ENCODE measurements around the gene TAS1R1. TPM values are rescaled to one million over a fixed set of nuclear protein-coding genes. Genes with fewer than 3 reads are reported as not detected.

Gene TAS1R1
- total RNA-seq, 1 donor from 2014 or later = not detected

DNA sequence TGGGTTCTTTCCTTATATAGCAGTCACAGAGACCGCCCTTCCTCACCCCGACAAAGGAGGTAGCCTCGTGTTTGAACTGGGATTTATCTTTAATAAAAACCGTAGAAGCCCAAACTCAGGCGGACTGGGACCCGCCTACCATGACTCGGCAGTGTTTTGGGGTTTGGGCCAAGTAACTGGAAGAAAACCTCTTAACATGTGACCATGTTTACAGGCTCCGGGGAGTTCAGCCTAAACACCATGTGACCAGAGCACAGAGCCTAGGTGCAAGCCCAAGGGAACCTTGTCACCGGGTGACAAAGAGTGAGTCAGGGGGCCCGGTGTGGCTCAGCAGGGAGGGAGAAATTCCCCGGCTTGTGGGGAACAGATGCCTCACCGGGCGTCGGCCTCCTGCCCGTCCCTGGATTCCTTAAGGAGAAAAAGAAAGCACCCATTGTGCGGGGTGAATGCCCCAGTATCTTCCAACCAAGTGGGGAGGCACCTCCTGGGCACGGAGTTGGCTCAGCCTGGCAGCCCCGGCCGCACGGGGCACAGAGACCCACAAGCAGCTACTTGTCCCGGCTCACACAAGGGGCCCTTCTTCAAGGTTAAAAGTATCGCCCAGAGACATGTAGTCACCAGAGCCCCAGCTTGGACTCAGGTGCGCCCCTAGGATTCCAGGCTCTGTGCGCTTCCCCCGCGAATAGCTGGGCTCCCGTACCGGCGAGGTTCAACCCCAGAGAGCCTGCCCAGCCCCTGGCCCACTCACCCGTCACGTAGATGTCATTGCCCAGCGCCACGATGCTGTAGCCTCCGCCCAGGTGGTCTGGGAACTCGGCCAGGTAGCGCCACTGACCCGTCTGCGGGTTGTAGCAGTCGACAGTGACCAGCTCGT, 46.2 kb downstream of the TAS1R1 start:
- intact Hi-C loops (cut with micrococcal nuclease) = loop anchor here (1.0 kb wide), 1 partner anchor 24 kb away; no protein-coding TSS in a partner anchor

DNA sequence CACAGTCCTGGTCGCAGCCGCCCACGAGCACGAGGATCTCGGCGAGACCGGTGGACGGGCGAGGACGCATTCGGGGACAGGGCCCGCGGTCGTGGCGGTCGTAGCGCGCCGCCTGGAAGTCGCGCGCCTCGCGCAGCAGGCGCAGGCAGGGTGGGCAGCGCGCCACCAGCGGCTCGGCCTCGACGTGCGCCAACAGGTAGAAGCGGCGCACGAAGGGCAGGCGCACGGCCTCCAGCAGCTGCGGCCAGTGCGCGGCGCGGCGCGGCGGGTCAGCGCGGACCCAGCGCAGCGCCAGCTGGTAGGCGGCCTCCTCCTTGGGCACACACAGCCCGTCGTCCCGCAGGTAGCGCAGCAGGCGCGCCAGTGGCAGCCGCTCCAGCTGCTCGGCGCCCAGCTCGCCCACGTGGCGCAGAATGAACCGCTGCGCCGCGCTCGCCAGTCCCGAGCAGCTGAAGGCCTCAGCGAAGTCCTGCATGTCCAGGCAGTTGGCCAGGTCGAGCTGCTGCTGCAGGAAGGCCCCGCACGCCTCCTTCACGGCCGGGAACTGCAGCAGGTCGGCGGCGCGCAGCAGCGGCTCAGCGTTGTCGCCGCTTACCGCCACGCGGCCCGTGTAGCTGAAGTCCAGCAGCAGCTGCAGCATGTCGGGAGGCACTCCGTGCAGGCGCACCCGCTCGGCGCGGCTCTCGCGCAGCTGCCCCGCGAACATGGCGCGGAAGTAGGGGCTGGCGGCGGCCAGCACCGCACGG, 47.0 kb downstream of the TAS1R1 start:
- no peaks in the 10 kb centered on the region for H3K9me3 Mint-ChIP-seq
- peak overlapping the region; percentile 97 for H3K27ac Mint-ChIP-seq

More for the DNA sequence above, 46.2 kb downstream of the TAS1R1 start:
- Mint-ChIP-seq H3K36me3 (ENCODE audit: low read depth) (peaks cover 43% of the 10 kb centered on the region), H3K9me3 (no peaks in the 10 kb centered on the region), H3K27me3 (ENCODE audit: low read depth) (no peaks in the 10 kb centered on the region), H3K4me1 (ENCODE audit: low read depth) (peaks cover 21% of the 10 kb centered on the region), H3K4me3 (ENCODE audit: low read depth) (peak overlapping the region; percentile 96), H3K27ac (peak overlapping the region; percentile 97)
- peak; percentile 68 for DNase-seq (ENCODE audit: low spot score)

DNA sequence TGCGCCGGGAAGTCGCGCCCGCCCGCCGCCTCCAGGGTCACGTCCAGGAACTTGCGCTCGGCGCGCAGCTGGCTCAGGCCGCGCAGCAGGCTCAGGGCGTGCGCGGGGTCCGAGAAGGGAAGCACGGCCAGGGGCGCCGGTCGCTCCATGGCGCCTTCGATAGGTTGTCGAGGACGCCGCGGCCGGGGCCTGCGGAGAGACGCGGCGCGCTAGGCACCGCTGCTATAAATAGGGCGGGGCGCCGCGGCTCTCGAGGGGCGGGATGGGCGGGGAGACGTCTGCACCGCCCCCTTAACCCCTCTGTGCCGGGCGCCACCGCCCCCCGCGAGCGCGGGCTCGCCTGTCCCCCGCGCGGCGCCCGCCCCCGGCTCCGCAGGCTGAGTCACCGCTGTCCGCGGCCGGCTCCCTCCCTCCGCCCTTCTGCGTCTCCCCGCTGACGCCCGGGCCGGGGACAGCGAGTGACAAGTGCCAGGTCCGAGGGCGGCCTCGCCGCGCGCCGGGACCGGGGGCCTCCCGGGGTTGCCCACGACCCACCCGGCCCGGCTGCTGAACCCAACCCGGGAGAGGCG, 47.6 kb downstream of the TAS1R1 start, which contains the start of gene KLHL21:
Gene KLHL21 (minus strand): TSS at position 201 of the 569 bp plus-strand sequence. CDS start 52 bp downstream, at position 149.
- Mint-ChIP-seq H3K4me3 (ENCODE audit: low read depth) (peak within 1 kb of the TSS; percentile 96), H3K4me1 (ENCODE audit: low read depth) (peaks cover 21% of the 10 kb centered on the region), H3K27me3 (ENCODE audit: low read depth) (no peaks in the 10 kb centered on the region), H3K9me3 (no peaks in the 10 kb centered on the region), H3K27ac (peak within 1 kb of the TSS; percentile 97), H3K36me3 (ENCODE audit: low read depth) (peaks cover 30% of the 10 kb centered on the region)
- intact Hi-C loops (cut with micrococcal nuclease) = loop anchor here (1.0 to 2.0 kb wide), 3 partner anchors 11 to 48 kb away; partner anchors contain the start of genes NOL9, PHF13, TAS1R1 and ZBTB48
- DNase-seq (ENCODE audit: low spot score) = peak; percentile 77

More for the DNA sequence above, 47.0 kb downstream of the TAS1R1 start:
- Mint-ChIP-seq H3K27me3 (ENCODE audit: low read depth) (no peaks in the 10 kb centered on the region), H3K36me3 (ENCODE audit: low read depth) (peaks cover 34% of the 10 kb centered on the region), H3K4me1 (ENCODE audit: low read depth) (peaks cover 21% of the 10 kb centered on the region), H3K4me3 (ENCODE audit: low read depth) (peak overlapping the region; percentile 96)
- intact Hi-C loops (cut with micrococcal nuclease) = loop anchor here (1.0 to 2.0 kb wide), 2 partner anchors 23 to 47 kb away; partner anchors contain the start of genes NOL9 and TAS1R1
- DNase-seq (ENCODE audit: low spot score) = peak; percentile 71

DNA sequence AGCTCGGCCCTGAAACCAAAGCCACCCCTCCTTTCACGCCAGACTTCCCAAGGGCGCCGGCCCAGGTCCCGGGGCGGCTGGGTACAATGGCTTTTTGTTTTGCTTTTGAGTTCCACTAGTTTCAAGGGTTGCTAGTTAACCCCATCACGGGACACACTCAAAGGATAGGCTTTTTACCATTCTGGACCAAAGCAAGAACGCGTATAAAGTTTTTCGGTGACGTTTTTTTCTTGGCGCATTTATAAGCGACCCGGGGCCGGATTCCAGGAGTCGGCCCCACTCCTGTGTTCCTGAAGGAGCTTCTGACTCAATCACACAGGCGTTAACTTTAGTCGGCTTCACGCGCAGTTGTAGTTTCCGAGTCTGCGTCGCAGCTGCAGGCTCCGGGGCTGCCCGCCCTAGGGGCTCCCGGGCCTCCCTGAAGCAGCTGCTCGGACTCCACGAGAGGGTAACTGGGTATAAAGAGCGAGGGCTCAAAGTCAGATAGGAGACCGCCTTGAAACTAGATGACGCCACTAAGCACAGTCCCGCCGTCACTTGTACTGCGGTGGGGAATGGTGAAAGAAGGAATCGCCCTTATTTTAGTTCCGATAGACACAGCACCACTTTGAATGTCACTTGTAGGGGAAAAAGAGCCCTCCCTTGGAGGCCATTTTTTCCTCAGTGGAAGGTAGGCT, 48.3 kb downstream of the TAS1R1 start:
- intact Hi-C loops (cut with micrococcal nuclease) = loop anchor here (1.0 to 2.0 kb wide), 3 partner anchors 10 to 49 kb away; partner anchors contain the start of genes NOL9, PHF13, TAS1R1 and ZBTB48
- peaks cover 27% of the 10 kb centered on the region for H3K36me3 Mint-ChIP-seq (ENCODE audit: low read depth)
- no peaks in the 10 kb centered on the region for H3K27me3 Mint-ChIP-seq (ENCODE audit: low read depth)
- peak overlapping the region; percentile 76 for H3K4me3 Mint-ChIP-seq (ENCODE audit: low read depth)
- H3K4me1 Mint-ChIP-seq (ENCODE audit: low read depth) = peaks cover 21% of the 10 kb centered on the region
- peak; percentile 41 for DNase-seq (ENCODE audit: low spot score)
- H3K27ac Mint-ChIP-seq = peak overlapping the region; percentile 92
- H3K9me3 Mint-ChIP-seq = no peaks in the 10 kb centered on the region

DNA sequence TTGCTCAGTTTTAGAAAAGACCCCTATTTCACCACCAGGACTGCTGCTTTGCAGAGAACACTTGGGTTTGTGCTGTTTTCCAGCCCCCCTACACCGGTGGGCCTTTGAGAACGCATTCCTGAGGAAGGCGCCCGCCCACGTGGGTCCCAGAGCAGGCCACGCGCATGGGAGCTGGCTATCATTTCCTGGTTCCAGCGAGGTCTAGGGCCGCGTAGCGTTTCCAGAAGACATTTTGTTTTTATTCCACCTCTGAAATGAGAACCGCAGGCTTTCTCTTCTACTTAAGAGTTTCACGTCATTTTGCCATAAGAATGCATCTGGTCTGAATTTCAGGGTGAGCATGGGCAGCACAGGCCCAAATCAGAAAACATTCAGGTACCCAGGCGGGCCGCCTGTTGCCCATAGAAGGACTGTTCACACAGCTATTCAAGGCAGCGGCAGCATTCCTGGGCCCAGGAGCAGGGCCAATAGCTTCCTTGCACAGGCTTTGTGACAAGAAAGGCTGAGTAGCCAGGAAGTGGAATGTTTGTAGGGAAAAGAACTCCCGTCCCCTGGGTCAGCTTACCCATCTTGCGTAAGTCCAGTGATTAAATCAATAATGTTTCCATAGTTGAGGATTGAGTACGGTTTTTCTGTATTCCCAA, 48.9 kb downstream of the TAS1R1 start:
- peaks cover 18% of the 10 kb centered on the region for H3K4me1 Mint-ChIP-seq (ENCODE audit: low read depth)
- H3K27me3 Mint-ChIP-seq (ENCODE audit: low read depth) = no peaks in the 10 kb centered on the region
- DNase-seq (ENCODE audit: low spot score) = no peak
- no peaks in the 10 kb centered on the region for H3K9me3 Mint-ChIP-seq
- intact Hi-C loops (cut with micrococcal nuclease) = loop anchor here (1.0 to 2.0 kb wide), 3 partner anchors 9 to 49 kb away; partner anchors contain the start of genes NOL9, PHF13, TAS1R1 and ZBTB48
- H3K36me3 Mint-ChIP-seq (ENCODE audit: low read depth) = peaks cover 23% of the 10 kb centered on the region
- H3K27ac Mint-ChIP-seq = peak overlapping the region; percentile 92
- peak overlapping the region; percentile 76 for H3K4me3 Mint-ChIP-seq (ENCODE audit: low read depth)

DNA sequence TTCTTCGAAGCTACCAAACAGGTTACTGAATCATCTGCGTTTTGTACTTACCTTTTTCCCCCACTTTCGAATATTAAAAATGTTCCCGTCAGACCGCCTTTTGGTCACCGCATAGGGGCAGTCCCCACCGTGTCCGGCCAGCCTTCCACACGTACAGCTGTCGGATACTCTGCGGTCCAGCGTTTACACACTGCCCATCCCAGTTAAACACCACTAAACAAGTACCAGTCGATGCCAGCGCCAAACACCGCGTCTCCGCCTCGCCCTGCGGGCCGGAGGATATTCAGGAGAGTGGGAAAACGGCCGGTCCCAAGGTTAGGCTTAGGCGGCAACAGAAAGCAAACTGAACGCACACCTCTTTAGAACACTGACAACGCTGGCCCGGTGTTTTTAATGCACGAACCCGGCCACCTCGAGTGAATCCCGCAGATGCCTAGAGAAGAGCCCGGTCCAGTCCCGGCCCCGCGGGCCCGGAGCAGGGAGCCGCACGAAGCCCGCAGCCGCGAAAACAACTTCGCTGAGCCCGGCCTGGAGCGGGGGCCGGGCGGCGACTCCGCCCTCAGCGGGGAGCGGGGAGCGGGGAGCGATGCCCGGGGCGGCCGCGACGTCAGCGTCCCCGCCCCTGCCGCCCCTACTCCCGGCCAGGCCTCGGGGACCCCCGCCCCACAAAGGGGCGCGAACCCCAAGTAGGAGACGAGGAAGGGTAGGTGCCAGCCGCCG, 57.7 kb downstream of the TAS1R1 start:
- Mint-ChIP-seq H3K4me3 (ENCODE audit: low read depth) (peak overlapping the region; percentile 86), H3K27ac (peak overlapping the region; percentile 67), H3K4me1 (ENCODE audit: low read depth) (peaks cover 14% of the 10 kb centered on the region), H3K27me3 (ENCODE audit: low read depth) (peaks cover 5% of the 10 kb centered on the region), H3K36me3 (ENCODE audit: low read depth) (peaks cover 14% of the 10 kb centered on the region), H3K9me3 (no peaks in the 10 kb centered on the region)
- no peak for DNase-seq (ENCODE audit: low spot score)
- intact Hi-C loops (cut with micrococcal nuclease) = loop anchor here (1.0 to 2.0 kb wide), 3 partner anchors 10 to 172 kb away; partner anchors contain the start of genes CAMTA1, NOL9 and TAS1R1

DNA sequence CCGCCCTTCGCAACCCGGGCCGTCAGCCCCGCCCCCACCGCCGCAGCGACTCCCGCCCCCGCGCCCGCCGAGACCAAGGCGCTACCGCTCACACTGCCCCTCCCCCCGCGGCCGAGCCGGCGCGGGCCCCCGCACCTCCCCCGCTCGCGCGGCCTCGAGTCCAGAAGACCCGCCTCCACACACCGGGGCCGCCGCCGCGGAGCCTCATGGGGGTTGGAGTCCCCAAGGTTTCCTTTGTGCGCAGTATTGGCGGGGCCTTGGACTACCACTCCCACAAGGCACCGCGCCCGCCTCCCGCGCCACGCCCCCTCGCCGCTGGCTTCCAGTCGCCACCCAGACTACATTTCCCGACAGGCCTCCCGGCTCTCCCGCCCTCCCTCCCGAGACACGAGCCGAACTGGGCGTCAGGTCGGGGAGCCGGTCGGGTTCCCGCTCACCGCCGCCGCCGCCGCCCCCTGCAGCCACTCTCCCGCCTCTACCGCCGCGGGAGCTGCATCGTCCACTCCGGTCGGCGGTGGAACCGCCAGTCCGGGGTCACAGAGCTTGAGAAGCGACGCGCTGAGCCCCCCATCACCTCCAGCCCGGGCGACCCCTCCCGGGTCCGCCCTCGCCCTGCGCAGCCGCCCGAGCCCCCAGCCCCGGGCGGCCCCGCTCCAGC, 58.4 kb downstream of the TAS1R1 start, which contains the start of gene PHF13:
Gene PHF13 (plus strand): TSS at position 371 of the 658 bp plus-strand sequence. CDS start 336 bp downstream, outside the sequence.
- Mint-ChIP-seq H3K4me1 (ENCODE audit: low read depth) (peaks cover 14% of the 10 kb centered on the region), H3K9me3 (no peaks in the 10 kb centered on the region), H3K4me3 (ENCODE audit: low read depth) (peak within 1 kb of the TSS; percentile 86), H3K36me3 (ENCODE audit: low read depth) (peaks cover 16% of the 10 kb centered on the region), H3K27me3 (ENCODE audit: low read depth) (peaks cover 5% of the 10 kb centered on the region), H3K27ac (peak within 1 kb of the TSS; percentile 67)
- intact Hi-C loops (cut with micrococcal nuclease) = loop anchor here (1.0 to 2.0 kb wide), 3 partner anchors 10 to 171 kb away; partner anchors contain the start of genes CAMTA1, NOL9 and TAS1R1
- peak; percentile 99 for DNase-seq (ENCODE audit: low spot score)

DNA sequence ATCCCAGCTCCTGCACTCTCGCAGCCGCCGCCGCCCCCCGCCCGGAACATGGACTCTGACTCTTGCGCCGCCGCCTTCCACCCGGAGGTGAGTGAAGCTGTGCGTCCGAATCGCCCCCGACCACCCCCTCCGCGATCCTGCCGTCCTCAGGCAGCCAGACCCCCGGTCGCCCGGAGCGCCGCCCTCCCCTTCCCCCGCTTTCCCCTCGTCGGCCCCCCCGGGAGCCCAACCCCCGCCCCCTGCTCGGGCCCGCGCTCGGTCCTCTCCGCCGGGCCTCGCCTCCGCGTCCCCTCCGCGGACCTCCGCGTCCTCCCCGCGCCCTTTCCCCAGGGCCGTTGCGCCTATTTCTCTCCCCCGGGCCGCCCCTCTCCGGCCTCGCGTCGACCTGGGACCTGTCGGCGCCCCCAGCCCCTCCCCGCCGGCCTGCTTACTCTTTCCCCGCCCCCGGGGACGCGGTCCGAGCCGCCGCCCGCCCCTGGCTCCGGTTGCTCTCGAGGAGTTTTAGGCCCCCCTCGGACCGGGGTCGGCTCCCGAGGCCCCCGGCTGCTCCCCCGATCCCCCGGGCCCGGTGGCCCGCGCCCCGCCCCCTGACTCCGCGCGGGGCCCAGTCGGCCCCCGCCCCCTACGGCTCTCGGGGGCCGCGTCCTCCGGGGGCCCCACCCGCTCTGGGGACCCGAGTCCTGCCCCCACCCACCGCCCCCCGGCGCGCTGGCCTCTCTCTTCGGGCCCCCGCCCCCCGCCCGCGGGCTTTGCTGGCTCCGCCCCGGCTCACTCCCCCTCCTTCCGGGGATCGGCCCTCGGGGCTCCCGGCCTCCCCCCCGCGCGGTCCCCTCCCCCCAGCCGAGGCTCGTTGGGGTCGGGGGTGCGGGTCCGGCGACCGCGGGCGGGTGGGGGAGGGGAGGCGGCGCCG, 59.2 kb downstream of the TAS1R1 start:
- peak; percentile 41 for DNase-seq (ENCODE audit: low spot score)
- intact Hi-C loops (cut with micrococcal nuclease) = no loop called here
- H3K4me3 Mint-ChIP-seq (ENCODE audit: low read depth) = peak overlapping the region; percentile 68
- peaks cover 14% of the 10 kb centered on the region for H3K4me1 Mint-ChIP-seq (ENCODE audit: low read depth)
- no peak overlapping the region for H3K27ac Mint-ChIP-seq
- H3K36me3 Mint-ChIP-seq (ENCODE audit: low read depth) = peaks cover 23% of the 10 kb centered on the region
- H3K27me3 Mint-ChIP-seq (ENCODE audit: low read depth) = peaks cover 5% of the 10 kb centered on the region
- no peaks in the 10 kb centered on the region for H3K9me3 Mint-ChIP-seq

DNA sequence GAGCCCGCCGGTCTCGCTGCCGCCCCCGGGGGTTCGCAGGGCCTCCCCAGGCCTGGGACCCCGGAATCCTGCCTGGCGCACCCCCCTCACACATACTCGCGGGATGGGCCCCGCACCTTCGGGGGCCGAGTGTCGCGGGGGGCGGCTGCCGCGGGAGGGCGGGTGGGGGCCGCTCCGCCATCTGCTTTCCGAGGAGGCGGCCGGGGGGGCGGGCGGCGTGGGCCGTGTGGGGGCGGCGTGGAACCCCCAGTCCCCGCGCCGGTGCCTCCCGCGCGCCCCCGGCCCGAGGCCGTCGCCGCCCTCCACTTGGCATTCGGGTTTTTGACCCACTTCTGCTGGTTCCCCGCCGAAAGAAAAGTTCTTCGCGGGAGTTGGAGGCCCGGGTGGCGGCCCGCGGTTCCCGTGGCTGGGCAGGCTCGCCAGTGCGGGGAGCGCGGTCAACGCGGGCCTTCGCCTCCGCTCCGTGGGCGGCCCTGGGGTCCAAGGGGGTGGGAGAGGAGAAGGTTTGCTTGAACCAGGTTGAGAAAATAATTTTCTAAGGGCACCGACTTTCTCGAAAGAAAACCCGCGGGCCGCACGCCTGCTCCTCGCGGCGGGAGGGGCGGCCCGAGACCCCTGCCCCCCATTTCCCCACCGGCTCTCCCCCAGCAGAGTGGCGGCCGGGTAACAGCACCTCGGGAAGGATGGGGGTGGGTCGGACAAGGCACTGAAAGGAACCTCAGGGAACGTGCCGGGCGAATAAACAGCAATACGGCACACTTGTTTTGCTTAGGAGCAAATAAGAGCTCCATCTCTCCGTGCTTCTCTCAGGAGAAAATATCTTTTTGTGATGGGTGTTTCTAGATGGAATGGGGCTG, 60.0 kb downstream of the TAS1R1 start:
- no peaks in the 10 kb centered on the region for H3K9me3 Mint-ChIP-seq
- peak overlapping the region; percentile 70 for H3K4me3 Mint-ChIP-seq (ENCODE audit: low read depth)
- DNase-seq (ENCODE audit: low spot score) = no peak
- peaks cover 31% of the 10 kb centered on the region for H3K36me3 Mint-ChIP-seq (ENCODE audit: low read depth)
- H3K27me3 Mint-ChIP-seq (ENCODE audit: low read depth) = peaks cover 5% of the 10 kb centered on the region
- H3K4me1 Mint-ChIP-seq (ENCODE audit: low read depth) = peaks cover 14% of the 10 kb centered on the region
- no peak overlapping the region for H3K27ac Mint-ChIP-seq
- intact Hi-C loops (cut with micrococcal nuclease) = no loop called here
